ENCODE results near the gene ZNF76.
A peak's percentile ranks its signal among the peaks of the same experiment; 100 is the strongest.

Gene ZNF76

DNA sequence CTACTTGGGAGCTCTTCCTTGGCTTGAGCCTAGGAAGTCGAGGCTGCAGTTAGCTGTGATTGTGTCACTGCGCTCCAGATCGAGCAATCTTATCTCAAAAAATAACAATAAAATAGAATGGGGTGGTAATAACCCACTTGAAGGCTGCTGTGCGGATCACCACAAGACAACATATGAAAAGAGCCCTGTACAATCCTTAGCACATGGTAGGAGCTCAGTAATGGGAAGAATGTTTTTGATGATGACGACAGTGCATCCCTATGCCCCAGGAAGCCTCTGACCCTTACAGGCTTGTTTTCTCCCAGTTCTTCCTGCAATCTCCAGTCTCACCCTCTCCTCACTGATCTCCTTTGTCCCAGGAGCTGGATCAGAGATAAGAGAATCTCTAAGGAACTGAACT, 30.2 kb upstream of the ZNF76 start:
- Histone ChIP-seq H3K9ac (ENCODE audit: low read length) (no peak overlapping the region), H3K4me3 (ENCODE audit: insufficient read depth in 1 of 2, low read depth in 1 of 2, low read length in 2 of 2) (no peak overlapping the region), H3K14ac (ENCODE audit: low read length in 2 of 2) (no peak overlapping the region), H2AK5ac (ENCODE audit: low read length, severe bottlenecking) (no peak overlapping the region), H2AFZ (ENCODE audit: low read depth, low read length) (no peak overlapping the region), H3K79me1 (replicated peaks; ENCODE audit: low read length, poor library complexity, severe bottlenecking) (peaks cover 3% of the 10 kb centered on the region), H3K27me3 (ENCODE audit: control insufficient read depth in 1 of 2, insufficient read depth in 1 of 2, low read length in 2 of 2) (no peaks in the 10 kb centered on the region), H3K23ac (ENCODE audit: low read length in 2 of 2) (no peak overlapping the region), H2BK120ac (ENCODE audit: low read depth, low read length) (no peak overlapping the region), H3K4me2 (ENCODE audit: low read length, poor library complexity, severe bottlenecking) (no peak overlapping the region), H2BK5ac (ENCODE audit: low read depth, low read length, poor library complexity, severe bottlenecking) (no peak overlapping the region), H4K91ac (ENCODE audit: low read length) (no peak overlapping the region), H4K8ac (ENCODE audit: low read length) (no peak overlapping the region), H3K9me3 (ENCODE audit: control insufficient read depth, low read length) (no peaks in the 10 kb centered on the region), H2BK15ac (ENCODE audit: low read depth, poor library complexity, severe bottlenecking) (no peak overlapping the region), H3K4ac (ENCODE audit: low read depth in 1 of 2, low read length in 2 of 2) (no peak overlapping the region), H2BK12ac (ENCODE audit: low read length in 2 of 2) (no peak overlapping the region), H3K18ac (ENCODE audit: low read depth in 1 of 2, low read length in 2 of 2) (no peak overlapping the region), H3K4me1 (ENCODE audit: control insufficient read depth, insufficient read depth, low read depth, low read length) (peaks cover 1% of the 10 kb centered on the region), H3K27ac (ENCODE audit: low read length, poor library complexity, severe bottlenecking) (no peak overlapping the region), H3K36me3 (ENCODE audit: control insufficient read depth in 1 of 2, insufficient read depth in 2 of 2, low read depth in 1 of 2, low read length in 2 of 2) (peaks cover 20 to 39% of the 10 kb centered on the region in 2 experiments)
- no peak for DNase-seq
- 85% methylated on average over 2 of the region's 5 CpGs for WGBS

DNA sequence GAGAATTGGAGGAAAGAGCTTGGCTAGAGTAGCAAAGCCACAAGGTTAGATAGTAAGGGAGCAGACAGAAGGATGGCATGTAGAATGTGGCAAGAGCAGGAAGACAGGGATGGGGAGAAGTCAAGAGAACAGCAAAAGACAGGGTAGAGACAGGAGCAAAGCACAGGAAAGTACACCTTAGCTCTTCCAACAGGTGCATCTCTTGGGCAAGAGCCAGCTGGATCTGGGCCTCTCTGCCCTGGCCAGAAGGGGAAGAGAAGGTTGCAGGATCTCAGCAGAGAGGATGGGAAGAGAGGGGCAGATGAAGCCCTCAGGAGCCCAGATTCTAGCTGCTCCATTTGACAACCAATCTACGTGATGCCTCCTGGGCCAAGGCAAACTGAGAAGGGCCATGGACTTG, 29.0 kb upstream of the ZNF76 start:
- no peak overlapping the region for H3K23ac ChIP-seq (ENCODE audit: low read length in 2 of 2)
- no peak overlapping the region for H2BK5ac ChIP-seq (ENCODE audit: low read depth, low read length, poor library complexity, severe bottlenecking)
- H3K18ac ChIP-seq (ENCODE audit: low read depth in 1 of 2, low read length in 2 of 2), result no peak overlapping the region
- WGBS, result 100% methylated on average over 1 of the region's 1 CpG
- no peak overlapping the region for H3K27ac ChIP-seq (ENCODE audit: low read length, poor library complexity, severe bottlenecking)
- peaks cover 3% of the 10 kb centered on the region for H3K79me1 ChIP-seq (replicated peaks; ENCODE audit: low read length, poor library complexity, severe bottlenecking)
- H3K36me3 ChIP-seq (ENCODE audit: control insufficient read depth in 1 of 2, insufficient read depth in 2 of 2, low read depth in 1 of 2, low read length in 2 of 2), result peaks cover 25 to 37% of the 10 kb centered on the region in 2 experiments
- H3K4me3 ChIP-seq (ENCODE audit: insufficient read depth in 1 of 2, low read depth in 1 of 2, low read length in 2 of 2), result no peak overlapping the region
- H3K4ac ChIP-seq (ENCODE audit: low read depth in 1 of 2, low read length in 2 of 2), result no peak overlapping the region
- no peak overlapping the region for H2BK12ac ChIP-seq (ENCODE audit: low read length in 2 of 2)
- DNase-seq, result no peak
- H3K4me2 ChIP-seq (ENCODE audit: low read length, poor library complexity, severe bottlenecking), result no peak overlapping the region
- H3K27me3 ChIP-seq (ENCODE audit: control insufficient read depth in 1 of 2, insufficient read depth in 1 of 2, low read length in 2 of 2), result no peaks in the 10 kb centered on the region
- no peak overlapping the region for H3K9ac ChIP-seq (ENCODE audit: low read length)
- peaks cover 1% of the 10 kb centered on the region for H3K4me1 ChIP-seq (ENCODE audit: control insufficient read depth, insufficient read depth, low read depth, low read length)
- no peak overlapping the region for H2AFZ ChIP-seq (ENCODE audit: low read depth, low read length)
- H3K9me3 ChIP-seq (ENCODE audit: control insufficient read depth, low read length), result peaks cover 5% of the 10 kb centered on the region
- H2BK120ac ChIP-seq (ENCODE audit: low read depth, low read length), result no peak overlapping the region
- no peak overlapping the region for H3K14ac ChIP-seq (ENCODE audit: low read length in 2 of 2)
- H4K8ac ChIP-seq (ENCODE audit: low read length), result no peak overlapping the region
- H2BK15ac ChIP-seq (ENCODE audit: low read depth, poor library complexity, severe bottlenecking), result no peak overlapping the region
- H4K91ac ChIP-seq (ENCODE audit: low read length), result no peak overlapping the region
- H2AK5ac ChIP-seq (ENCODE audit: low read length, severe bottlenecking), result no peak overlapping the region

DNA sequence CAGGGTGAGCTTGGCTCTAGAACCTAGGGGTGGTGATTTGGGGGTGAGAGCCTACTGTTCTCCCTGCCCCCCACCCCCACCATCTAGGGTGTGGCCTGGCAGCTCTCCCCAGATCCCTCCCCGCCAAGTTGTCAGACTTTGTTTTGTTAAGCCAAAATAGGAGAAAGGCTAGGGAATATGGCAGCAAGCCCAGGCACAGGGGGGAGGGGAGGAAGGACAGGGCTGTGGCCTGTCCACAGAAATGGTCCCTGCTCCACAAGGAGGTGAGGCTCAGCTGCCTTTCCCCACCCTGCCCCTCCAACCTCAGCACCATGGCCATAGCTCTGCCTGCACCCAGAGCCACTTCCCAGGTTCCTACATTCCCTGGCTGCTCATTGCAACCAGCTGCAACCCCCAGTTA, 28.6 kb upstream of the ZNF76 start:
- no peak overlapping the region for H3K23ac ChIP-seq (ENCODE audit: low read length in 2 of 2)
- no peak overlapping the region for H3K4me2 ChIP-seq (ENCODE audit: low read length, poor library complexity, severe bottlenecking)
- H4K91ac ChIP-seq (ENCODE audit: low read length), result no peak overlapping the region
- H4K8ac ChIP-seq (ENCODE audit: low read length), result no peak overlapping the region
- H3K18ac ChIP-seq (ENCODE audit: low read depth in 1 of 2, low read length in 2 of 2), result no peak overlapping the region
- no peak overlapping the region for H3K9ac ChIP-seq (ENCODE audit: low read length)
- 91% methylated on average over 1 of the region's 1 CpG for WGBS
- H2BK5ac ChIP-seq (ENCODE audit: low read depth, low read length, poor library complexity, severe bottlenecking), result no peak overlapping the region
- no peak overlapping the region for H2AK5ac ChIP-seq (ENCODE audit: low read length, severe bottlenecking)
- peaks cover 5% of the 10 kb centered on the region for H3K9me3 ChIP-seq (ENCODE audit: control insufficient read depth, low read length)
- H2BK120ac ChIP-seq (ENCODE audit: low read depth, low read length), result no peak overlapping the region
- H3K4ac ChIP-seq (ENCODE audit: low read depth in 1 of 2, low read length in 2 of 2), result no peak overlapping the region
- H2BK15ac ChIP-seq (ENCODE audit: low read depth, poor library complexity, severe bottlenecking), result no peak overlapping the region
- peaks cover 1% of the 10 kb centered on the region for H3K4me1 ChIP-seq (ENCODE audit: control insufficient read depth, insufficient read depth, low read depth, low read length)
- H3K79me1 ChIP-seq (replicated peaks; ENCODE audit: low read length, poor library complexity, severe bottlenecking), result peaks cover 4% of the 10 kb centered on the region
- H2AFZ ChIP-seq (ENCODE audit: low read depth, low read length), result no peak overlapping the region
- H3K14ac ChIP-seq (ENCODE audit: low read length in 2 of 2), result peak overlapping the region in 1 of 2 experiments; percentile 26
- H3K27ac ChIP-seq (ENCODE audit: low read length, poor library complexity, severe bottlenecking), result no peak overlapping the region
- H3K27me3 ChIP-seq (ENCODE audit: control insufficient read depth in 1 of 2, insufficient read depth in 1 of 2, low read length in 2 of 2), result no peaks in the 10 kb centered on the region
- DNase-seq, result no peak
- H3K4me3 ChIP-seq (ENCODE audit: insufficient read depth in 1 of 2, low read depth in 1 of 2, low read length in 2 of 2), result no peak overlapping the region
- peaks cover 28 to 39% of the 10 kb centered on the region in 2 experiments for H3K36me3 ChIP-seq (ENCODE audit: control insufficient read depth in 1 of 2, insufficient read depth in 2 of 2, low read depth in 1 of 2, low read length in 2 of 2)
- no peak overlapping the region for H2BK12ac ChIP-seq (ENCODE audit: low read length in 2 of 2)

GRCh38 chr6:35231563-35231962, 28.0 kb upstream of the ZNF76 start:
- no peak overlapping the region for H2BK12ac ChIP-seq (ENCODE audit: low read length in 2 of 2)
- 98% methylated on average over 7 of the region's 7 CpGs for WGBS
- no peak overlapping the region for H3K18ac ChIP-seq (ENCODE audit: low read depth in 1 of 2, low read length in 2 of 2)
- H2AK5ac ChIP-seq (ENCODE audit: low read length, severe bottlenecking), result no peak overlapping the region
- H3K4me2 ChIP-seq (ENCODE audit: low read length, poor library complexity, severe bottlenecking), result no peak overlapping the region
- H3K9ac ChIP-seq (ENCODE audit: low read length), result no peak overlapping the region
- no peak overlapping the region for H4K8ac ChIP-seq (ENCODE audit: low read length)
- H3K23ac ChIP-seq (ENCODE audit: low read length in 2 of 2), result no peak overlapping the region
- no peaks in the 10 kb centered on the region for H3K27me3 ChIP-seq (ENCODE audit: control insufficient read depth in 1 of 2, insufficient read depth in 1 of 2, low read length in 2 of 2)
- DNase-seq, result no peak
- no peak overlapping the region for H3K4me3 ChIP-seq (ENCODE audit: insufficient read depth in 1 of 2, low read depth in 1 of 2, low read length in 2 of 2)
- H3K9me3 ChIP-seq (ENCODE audit: control insufficient read depth, low read length), result peaks cover 5% of the 10 kb centered on the region
- no peak overlapping the region for H3K4ac ChIP-seq (ENCODE audit: low read depth in 1 of 2, low read length in 2 of 2)
- no peak overlapping the region for H2BK120ac ChIP-seq (ENCODE audit: low read depth, low read length)
- H2AFZ ChIP-seq (ENCODE audit: low read depth, low read length), result no peak overlapping the region
- no peak overlapping the region for H3K27ac ChIP-seq (ENCODE audit: low read length, poor library complexity, severe bottlenecking)
- no peak overlapping the region for H2BK15ac ChIP-seq (ENCODE audit: low read depth, poor library complexity, severe bottlenecking)
- H3K79me1 ChIP-seq (replicated peaks; ENCODE audit: low read length, poor library complexity, severe bottlenecking), result peaks cover 7% of the 10 kb centered on the region
- no peak overlapping the region for H4K91ac ChIP-seq (ENCODE audit: low read length)
- H3K14ac ChIP-seq (ENCODE audit: low read length in 2 of 2), result no peak overlapping the region
- H3K4me1 ChIP-seq (ENCODE audit: control insufficient read depth, insufficient read depth, low read depth, low read length), result peaks cover 1% of the 10 kb centered on the region
- H3K36me3 ChIP-seq (ENCODE audit: control insufficient read depth in 1 of 2, insufficient read depth in 2 of 2, low read depth in 1 of 2, low read length in 2 of 2), result peaks cover 32 to 41% of the 10 kb centered on the region in 2 experiments
- no peak overlapping the region for H2BK5ac ChIP-seq (ENCODE audit: low read depth, low read length, poor library complexity, severe bottlenecking)
